ENCODE results near the gene TRIM67. TPM values are rescaled to one million over a fixed set of nuclear protein-coding genes. Genes with fewer than 3 reads are reported as not detected.

The TRIM67 gene
- total RNA-seq, 4 donors from 2014 or later, result 1.1 TPM; not detected in 3

DNA sequence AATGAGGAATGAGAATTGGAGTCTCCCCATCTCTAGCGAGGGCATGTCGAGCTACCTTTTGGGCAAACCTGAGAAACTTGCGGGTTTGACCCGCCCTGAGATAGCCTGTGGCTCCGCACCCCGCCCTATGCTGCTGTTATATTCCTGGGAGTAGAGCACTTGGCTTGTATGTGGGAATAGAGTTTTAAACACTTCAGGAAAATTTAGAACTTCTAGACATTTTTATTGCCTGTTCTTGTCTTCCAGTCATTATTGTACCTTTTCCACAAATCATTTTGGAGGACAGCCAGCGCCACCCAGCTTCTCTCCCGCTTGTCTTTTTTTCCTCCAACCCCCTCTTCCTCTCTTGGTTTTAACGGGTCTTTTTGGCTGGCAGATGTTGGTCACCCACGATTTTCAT is 79.9 kb downstream of the TRIM67 start:
- Histone ChIP-seq H3K4me3 (peak overlapping the region; percentile 67 to 77), H3K27ac (peak overlapping the region; percentile 80 to 83), H3K4me1 (no peaks in the 10 kb centered on the region), H3K27me3 (no peaks in the 10 kb centered on the region), H3K9me3 (no peaks in the 10 kb centered on the region), H3K36me3 (no peaks in the 10 kb centered on the region)
- intact Hi-C loops (cut with DNase I; ENCODE audit: low total_unique reads), result no loop called here
- TF ChIP-seq, protein P1, sequence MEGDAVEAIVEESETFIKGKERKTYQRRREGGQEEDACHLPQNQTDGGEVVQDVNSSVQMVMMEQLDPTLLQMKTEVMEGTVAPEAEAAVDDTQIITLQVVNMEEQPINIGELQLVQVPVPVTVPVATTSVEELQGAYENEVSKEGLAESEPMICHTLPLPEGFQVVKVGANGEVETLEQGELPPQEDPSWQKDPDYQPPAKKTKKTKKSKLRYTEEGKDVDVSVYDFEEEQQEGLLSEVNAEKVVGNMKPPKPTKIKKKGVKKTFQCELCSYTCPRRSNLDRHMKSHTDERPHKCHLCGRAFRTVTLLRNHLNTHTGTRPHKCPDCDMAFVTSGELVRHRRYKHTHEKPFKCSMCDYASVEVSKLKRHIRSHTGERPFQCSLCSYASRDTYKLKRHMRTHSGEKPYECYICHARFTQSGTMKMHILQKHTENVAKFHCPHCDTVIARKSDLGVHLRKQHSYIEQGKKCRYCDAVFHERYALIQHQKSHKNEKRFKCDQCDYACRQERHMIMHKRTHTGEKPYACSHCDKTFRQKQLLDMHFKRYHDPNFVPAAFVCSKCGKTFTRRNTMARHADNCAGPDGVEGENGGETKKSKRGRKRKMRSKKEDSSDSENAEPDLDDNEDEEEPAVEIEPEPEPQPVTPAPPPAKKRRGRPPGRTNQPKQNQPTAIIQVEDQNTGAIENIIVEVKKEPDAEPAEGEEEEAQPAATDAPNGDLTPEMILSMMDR (IDR thresholded peaks at IDR 0.05), result no peak
- no peak for TF ChIP-seq POLR2A (IDR thresholded peaks at IDR 0.05)
- DNase-seq, result peak in 1 of 2 donors; percentile 23

DNA sequence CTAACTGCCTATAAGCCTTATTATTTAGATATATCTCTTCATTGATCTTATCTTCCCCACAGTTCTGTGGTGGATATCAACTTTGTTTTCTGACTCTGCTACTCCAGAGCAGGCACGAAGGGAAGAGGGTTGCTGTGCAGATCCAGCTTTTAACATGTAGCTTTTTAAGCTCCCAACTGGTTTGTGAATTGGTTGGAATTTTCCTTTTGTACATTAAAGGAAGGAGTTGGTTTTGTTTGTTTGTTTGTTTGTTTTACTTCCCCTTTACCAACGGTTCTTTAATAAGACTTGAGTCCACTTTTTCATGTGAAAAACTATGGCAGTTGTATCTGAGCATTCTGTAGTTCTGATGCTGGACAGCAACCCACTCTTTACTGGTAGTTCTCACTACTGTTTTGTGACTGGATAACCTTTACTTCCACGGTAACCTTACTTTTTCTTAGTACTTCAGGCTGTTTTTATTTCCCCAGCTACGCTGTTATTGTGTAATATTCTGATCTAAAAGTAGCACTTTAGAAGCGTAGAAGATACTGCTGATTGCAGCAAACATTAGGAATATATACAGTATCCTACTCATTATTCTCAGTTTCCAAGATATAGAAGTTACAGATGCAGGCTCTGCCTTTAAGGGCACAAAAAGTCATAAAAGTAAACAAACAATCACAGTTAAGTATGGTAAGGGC is 80.8 kb downstream of the TRIM67 start:
- peak overlapping the region in 1 of 2 donors; percentile 67 for H3K4me3 ChIP-seq
- H3K27ac ChIP-seq, result no peak overlapping the region
- H3K9me3 ChIP-seq, result no peaks in the 10 kb centered on the region
- DNase-seq, result no peak
- H3K4me1 ChIP-seq, result no peaks in the 10 kb centered on the region
- intact Hi-C loops (cut with DNase I; ENCODE audit: low total_unique reads), result no loop called here
- H3K27me3 ChIP-seq, result no peaks in the 10 kb centered on the region
- no peak for TF ChIP-seq POLR2A (IDR thresholded peaks at IDR 0.05)
- TF ChIP-seq, protein P1 (IDR thresholded peaks at IDR 0.05), result no peak
- H3K36me3 ChIP-seq, result no peaks in the 10 kb centered on the region

DNA sequence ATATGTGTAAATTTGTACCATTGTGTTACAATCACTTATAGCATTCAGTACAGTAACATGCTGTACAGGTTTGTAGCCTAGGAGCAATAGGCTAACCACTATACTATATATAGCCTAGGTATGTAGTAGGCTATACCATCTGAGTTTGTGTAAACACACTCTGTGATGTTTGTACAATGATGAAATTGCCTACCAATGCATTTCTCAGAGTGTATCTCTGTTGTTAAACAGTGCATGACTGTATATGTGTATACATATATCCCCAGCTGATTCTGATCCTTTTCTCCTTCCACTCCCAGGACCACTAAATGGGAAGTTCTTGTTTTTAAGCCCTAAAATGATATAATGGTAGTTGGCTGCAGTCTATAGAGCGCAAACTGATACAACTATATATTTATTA is 86.9 kb downstream of the TRIM67 start:
- H3K4me1 ChIP-seq, result no peaks in the 10 kb centered on the region
- H3K9me3 ChIP-seq, result no peaks in the 10 kb centered on the region
- no peaks in the 10 kb centered on the region for H3K36me3 ChIP-seq
- intact Hi-C loops (cut with DNase I; ENCODE audit: low total_unique reads), result no loop called here
- no peak overlapping the region for H3K4me3 ChIP-seq
- no peak overlapping the region for H3K27ac ChIP-seq
- H3K27me3 ChIP-seq, result no peaks in the 10 kb centered on the region
- no peak for TF ChIP-seq POLR2A (IDR thresholded peaks at IDR 0.05)
- TF ChIP-seq, protein P1 (IDR thresholded peaks at IDR 0.05), result no peak
- DNase-seq, result no peak

DNA sequence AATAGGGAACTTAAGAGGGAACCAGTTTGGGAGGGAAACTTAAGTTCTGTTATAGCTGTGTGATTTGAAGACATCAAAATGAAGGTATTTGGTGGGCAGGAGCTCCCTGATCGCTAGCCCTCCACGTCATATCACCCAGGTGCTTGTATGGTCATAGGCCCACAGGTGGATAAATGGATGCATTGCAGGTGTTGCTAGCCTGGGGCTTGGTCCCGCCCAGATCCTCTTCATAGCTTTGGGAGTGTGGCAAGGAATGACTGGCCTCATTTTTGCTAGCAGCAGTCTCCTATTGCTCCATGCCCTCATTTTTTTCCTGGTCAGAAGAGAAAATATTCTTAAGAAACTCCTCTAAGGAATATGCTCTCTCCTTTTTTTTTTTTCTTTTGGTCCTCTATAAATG is 90.5 kb downstream of the TRIM67 start:
- Histone ChIP-seq H3K9me3 (no peaks in the 10 kb centered on the region), H3K4me3 (no peak overlapping the region), H3K4me1 (no peaks in the 10 kb centered on the region), H3K36me3 (no peaks in the 10 kb centered on the region), H3K27me3 (no peaks in the 10 kb centered on the region), H3K27ac (no peak overlapping the region)
- TF ChIP-seq, protein P1 (IDR thresholded peaks at IDR 0.05), result no peak
- TF ChIP-seq POLR2A (IDR thresholded peaks at IDR 0.05), result no peak
- intact Hi-C loops (cut with DNase I; ENCODE audit: low total_unique reads), result no loop called here
- DNase-seq, result no peak

DNA sequence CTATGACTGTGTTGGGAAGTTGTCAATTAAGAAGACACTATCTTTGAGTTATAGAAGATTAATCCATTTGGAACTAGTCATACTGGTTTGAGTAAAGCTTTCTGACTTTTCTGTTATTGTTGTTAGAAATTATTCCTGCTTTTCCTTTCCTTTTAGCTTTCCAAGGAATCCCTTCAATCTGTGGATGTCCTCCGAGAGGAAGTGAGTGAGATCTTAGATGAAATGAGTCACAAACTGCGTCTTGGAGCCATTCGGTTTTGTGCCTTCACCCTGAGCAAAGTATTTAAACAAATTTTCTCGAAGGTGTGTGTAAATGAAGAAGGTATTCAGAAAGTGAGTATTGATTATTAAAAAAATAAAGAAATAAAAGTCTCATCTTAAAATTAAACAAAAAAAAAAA is 98.5 kb downstream of the TRIM67 start:
- Histone ChIP-seq H3K4me3 (no peak overlapping the region), H3K27me3 (no peaks in the 10 kb centered on the region), H3K9me3 (no peaks in the 10 kb centered on the region), H3K27ac (no peak overlapping the region), H3K36me3 (no peaks in the 10 kb centered on the region), H3K4me1 (no peaks in the 10 kb centered on the region)
- TF ChIP-seq POLR2A (IDR thresholded peaks at IDR 0.05), result no peak
- TF ChIP-seq, protein P1 (IDR thresholded peaks at IDR 0.05), result no peak
- DNase-seq, result no peak
- intact Hi-C loops (cut with DNase I; ENCODE audit: low total_unique reads), result no loop called here

Data from uterus (tissue), 4 donors.